GM19351 (cell line): ENCODE measurements around the gene PACRG.

Experiments
- ATAC-seq: cut with Tn5 transposase; IDR thresholded peaks from one replicate; pipeline ENCODE4 v1.9.1; 2021; ENCODE audit warnings: mild to moderate bottlenecking, moderate library complexity; ENCODE audit not compliant: unreplicated experiment

PACRG gene

GRCh38 chr6:163165922-163166321 lies 438.1 kb downstream of the PACRG start:
- no peak for ATAC-seq

GRCh38 chr6:163166507-163166906 lies 438.7 kb downstream of the PACRG start:
- no peak for ATAC-seq

- no peak for ATAC-seq
These were observed 441.7 kb downstream of the PACRG start for GRCh38 chr6:163169521-163169920.

GRCh38 chr6:163170294-163170883 lies 442.6 kb downstream of the PACRG start:
- peak; percentile 83 for ATAC-seq

GRCh38 chr6:163173741-163174140 lies 446.0 kb downstream of the PACRG start:
- ATAC-seq = no peak

GRCh38 chr6:163175301-163175700 lies 447.5 kb downstream of the PACRG start:
- ATAC-seq = no peak

- no peak for ATAC-seq
These were observed 448.3 kb downstream of the PACRG start for GRCh38 chr6:163176097-163176496.

GRCh38 chr6:163177007-163177406 lies 449.2 kb downstream of the PACRG start:
- ATAC-seq = no peak

- ATAC-seq = no peak
These were observed 450.2 kb downstream of the PACRG start for GRCh38 chr6:163177892-163178420.

- no peak for ATAC-seq
These were observed 451.3 kb downstream of the PACRG start for GRCh38 chr6:163179061-163179460.

- ATAC-seq = no peak
These were observed 451.9 kb downstream of the PACRG start for GRCh38 chr6:163179721-163180120.

GRCh38 chr6:163180874-163181541 lies 453.2 kb downstream of the PACRG start:
- ATAC-seq = no peak

GRCh38 chr6:163181666-163182180 lies 453.9 kb downstream of the PACRG start:
- no peak for ATAC-seq

- no peak for ATAC-seq
These were observed 454.9 kb downstream of the PACRG start for GRCh38 chr6:163182696-163183095.

- no peak for ATAC-seq
These were observed 456.0 kb downstream of the PACRG start for GRCh38 chr6:163183806-163184205.

GRCh38 chr6:163185744-163186143 lies 458.0 kb downstream of the PACRG start:
- ATAC-seq = no peak

- no peak for ATAC-seq
These were observed 458.8 kb downstream of the PACRG start for GRCh38 chr6:163186527-163186926.

GRCh38 chr6:163187201-163187600 lies 459.4 kb downstream of the PACRG start:
- ATAC-seq = no peak

- no peak for ATAC-seq
These were observed 459.8 kb downstream of the PACRG start for GRCh38 chr6:163187606-163188005.

GRCh38 chr6:163188746-163189145 lies 461.0 kb downstream of the PACRG start:
- ATAC-seq = no peak

GRCh38 chr6:163189609-163190008 lies 461.8 kb downstream of the PACRG start:
- no peak for ATAC-seq

- ATAC-seq = no peak
These were observed 463.0 kb downstream of the PACRG start for GRCh38 chr6:163190786-163191185.
